AG09319 (cell line): ENCODE measurements around the gene HSD17B2.

Experiments used
- DNase-seq: peaks from one replicate; pipeline ENCODE4 v3.0.0-alpha.2; 2010; ENCODE audit warnings: low read depth; ENCODE audit errors: extremely low read depth
- TF ChIP-seq, protein P1 (sequence below): IDR thresholded peaks from 2 replicates; pipeline ENCODE4 v1.5.1; 2011; ENCODE audit warnings: low read depth, mild to moderate bottlenecking, inconsistent platforms, low read length, moderate library complexity

The HSD17B2 gene

DNA sequence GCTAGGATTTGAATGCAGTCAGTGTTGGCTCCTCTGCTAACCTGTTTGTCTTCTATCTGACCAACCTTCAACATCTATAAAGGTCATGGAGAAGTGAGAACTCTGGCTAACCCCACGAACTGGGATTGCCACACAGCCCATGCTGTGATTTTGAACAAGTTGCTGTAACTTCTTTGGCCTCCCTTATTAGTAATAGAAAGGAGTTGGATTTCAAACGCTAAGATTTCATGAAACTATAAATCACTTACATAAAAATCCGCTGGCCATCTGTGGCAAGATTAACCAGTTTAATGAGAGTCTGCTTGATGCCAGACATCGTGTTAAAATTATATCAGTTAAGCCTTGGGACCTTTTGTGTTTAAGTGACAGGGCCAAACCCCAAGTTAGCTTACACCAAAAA, 53.4 kb downstream of the HSD17B2 start:
- TF ChIP-seq, protein P1, sequence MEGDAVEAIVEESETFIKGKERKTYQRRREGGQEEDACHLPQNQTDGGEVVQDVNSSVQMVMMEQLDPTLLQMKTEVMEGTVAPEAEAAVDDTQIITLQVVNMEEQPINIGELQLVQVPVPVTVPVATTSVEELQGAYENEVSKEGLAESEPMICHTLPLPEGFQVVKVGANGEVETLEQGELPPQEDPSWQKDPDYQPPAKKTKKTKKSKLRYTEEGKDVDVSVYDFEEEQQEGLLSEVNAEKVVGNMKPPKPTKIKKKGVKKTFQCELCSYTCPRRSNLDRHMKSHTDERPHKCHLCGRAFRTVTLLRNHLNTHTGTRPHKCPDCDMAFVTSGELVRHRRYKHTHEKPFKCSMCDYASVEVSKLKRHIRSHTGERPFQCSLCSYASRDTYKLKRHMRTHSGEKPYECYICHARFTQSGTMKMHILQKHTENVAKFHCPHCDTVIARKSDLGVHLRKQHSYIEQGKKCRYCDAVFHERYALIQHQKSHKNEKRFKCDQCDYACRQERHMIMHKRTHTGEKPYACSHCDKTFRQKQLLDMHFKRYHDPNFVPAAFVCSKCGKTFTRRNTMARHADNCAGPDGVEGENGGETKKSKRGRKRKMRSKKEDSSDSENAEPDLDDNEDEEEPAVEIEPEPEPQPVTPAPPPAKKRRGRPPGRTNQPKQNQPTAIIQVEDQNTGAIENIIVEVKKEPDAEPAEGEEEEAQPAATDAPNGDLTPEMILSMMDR, result no peak
- no peak for DNase-seq

DNA sequence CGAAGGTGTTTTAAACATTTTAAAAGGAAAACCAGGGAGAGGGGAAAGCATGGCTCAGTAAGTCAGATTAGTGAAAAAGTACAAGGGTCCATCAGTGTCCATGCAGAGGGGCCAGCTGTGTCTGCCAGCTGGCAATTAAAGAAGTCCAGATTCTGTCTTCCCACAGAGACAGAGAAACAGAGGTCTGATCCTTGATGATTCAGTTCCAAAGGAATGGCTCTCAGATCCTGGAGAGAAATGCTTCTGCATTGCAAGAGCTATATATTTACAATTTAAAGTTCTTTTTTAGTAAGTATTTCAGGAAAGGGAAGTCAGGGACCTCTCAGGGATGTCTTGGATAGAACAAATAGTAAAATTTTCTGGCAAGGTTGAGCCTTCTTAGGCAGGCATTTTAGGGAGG, 56.2 kb downstream of the HSD17B2 start:
- DNase-seq, result no peak
- TF ChIP-seq, protein P1, result no peak

DNA sequence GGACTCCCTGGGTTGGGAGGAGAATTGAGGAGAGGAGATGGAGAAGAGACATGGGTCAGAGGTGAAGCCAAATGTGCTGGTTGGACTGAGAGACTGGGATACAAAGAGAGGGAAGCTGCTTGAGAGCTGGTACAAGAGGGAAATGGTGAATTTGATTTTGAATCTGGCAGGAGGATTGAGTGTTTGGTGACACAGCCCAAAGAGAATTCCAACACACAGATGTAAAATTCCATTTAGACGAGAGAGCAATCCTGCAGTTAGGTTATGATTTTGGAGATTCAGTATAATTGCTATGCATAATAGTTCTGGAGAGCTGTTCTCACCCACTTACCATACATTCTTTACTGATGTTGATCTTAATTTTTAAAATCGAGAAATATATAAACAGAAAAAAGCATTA, 57.7 kb downstream of the HSD17B2 start:
- TF ChIP-seq, protein P1, result no peak

DNA sequence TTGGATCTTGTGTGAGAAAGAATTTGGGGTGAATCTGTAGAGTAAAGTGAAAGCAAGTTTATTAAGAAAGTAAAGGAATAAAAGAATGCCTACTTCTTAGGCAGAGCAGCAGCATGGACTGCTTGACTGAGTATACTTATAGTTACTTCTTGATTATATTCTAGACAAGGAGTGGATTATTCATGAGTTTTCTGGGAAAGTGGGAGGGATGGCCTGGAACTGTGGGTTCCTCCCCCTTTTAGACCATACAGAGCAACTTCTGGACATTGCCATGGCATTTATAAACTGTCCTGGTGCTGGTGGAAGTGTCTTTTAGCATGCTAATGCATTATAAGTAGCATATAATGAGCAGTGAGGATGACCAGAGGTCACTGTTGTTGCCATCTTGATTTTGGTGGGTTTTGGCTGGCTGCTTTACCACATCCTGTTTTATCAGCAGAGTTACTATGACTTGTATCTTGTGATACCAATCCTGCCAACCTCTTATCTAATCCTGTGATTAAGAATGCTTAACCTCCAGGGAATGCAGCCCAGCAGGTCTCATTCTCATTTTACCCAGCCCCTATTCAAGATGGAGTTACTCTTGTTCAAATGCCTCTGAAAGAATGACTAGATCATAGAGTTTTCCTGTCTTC, 58.7 kb downstream of the HSD17B2 start:
- no peak for DNase-seq
- TF ChIP-seq, protein P1, result no peak

More for the DNA sequence above, 57.7 kb downstream of the HSD17B2 start:
- no peak for DNase-seq

DNA sequence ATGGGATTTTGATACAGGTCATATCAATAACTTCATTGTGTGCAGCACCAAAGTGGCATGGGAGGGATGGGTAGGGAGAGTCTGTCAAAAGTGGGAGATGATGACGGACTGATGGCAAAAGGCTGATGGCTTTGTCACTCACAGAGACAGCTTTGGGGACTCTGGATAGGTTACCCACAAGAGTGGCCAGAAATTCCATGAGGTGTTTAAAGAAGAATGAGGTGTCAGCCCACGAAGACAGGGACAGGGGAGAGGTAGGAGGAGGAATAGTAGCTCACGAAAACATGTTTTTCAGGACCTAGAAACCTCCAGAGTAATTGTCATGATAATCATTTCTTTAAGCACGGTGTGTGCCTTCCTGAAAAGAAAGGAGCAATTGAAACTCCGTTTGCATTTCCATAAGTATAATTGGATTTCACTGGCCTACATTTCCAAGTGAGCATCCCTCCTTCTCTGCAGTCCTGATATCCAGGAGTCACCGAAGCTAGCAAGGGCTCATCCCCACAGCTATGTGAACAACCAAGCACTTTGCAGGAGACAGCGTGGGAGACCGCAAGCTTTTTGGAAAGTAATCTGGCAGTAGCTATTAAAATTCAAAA, 60.0 kb downstream of the HSD17B2 start:
- no peak for DNase-seq
- TF ChIP-seq, protein P1, result no peak

DNA sequence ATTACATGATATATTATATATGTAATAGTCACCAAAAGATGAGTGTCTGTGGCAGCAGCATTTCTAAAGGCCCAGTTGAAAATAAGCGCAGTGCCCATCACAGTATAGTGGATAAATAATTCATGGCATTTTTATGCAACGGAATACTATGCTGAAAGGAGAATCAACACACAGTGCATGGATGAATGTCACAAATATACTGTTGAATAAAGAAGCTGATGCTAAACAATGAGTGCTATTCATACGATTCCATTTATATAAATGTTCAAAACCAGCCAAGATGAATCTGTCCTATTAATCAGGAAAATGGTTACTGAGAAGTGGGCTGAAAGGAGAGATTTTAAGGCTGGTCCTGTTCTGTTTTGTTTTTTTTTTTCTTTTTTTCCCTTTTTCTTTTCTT, 61.6 kb downstream of the HSD17B2 start:
- DNase-seq, result no peak
- TF ChIP-seq, protein P1, result no peak

DNA sequence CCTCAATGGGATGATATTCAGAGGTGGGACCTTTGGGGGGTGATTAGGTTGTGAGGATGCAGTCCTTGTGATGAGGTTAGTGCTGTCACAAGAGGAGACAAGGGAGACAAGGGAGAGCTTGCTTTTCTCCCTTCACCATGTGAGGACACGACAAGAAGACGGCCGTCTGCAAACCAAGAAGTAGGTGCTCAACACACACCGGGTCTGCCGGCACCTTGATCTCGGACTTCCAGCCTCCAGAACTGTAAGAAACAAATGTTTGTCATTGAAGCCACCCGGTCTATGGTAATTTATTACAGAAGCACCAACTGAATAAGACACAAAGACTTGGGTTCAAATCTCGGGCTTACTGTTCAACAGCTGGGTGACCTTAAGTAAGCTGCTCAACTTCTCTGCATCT, 70.1 kb downstream of the HSD17B2 start:
- TF ChIP-seq, protein P1, result no peak
- no peak for DNase-seq
